HG02759 (cell line): ENCODE results near the gene A1BG.

Experiments
- ATAC-seq: cut with Tn5 transposase; IDR thresholded peaks from one replicate; pipeline ENCODE4 v1.9.1; 2021; ENCODE audit warnings: mild to moderate bottlenecking, moderate library complexity; ENCODE audit not compliant: unreplicated experiment

Gene A1BG

GRCh38 chr19:58352760-58353671 lies at the start of gene A1BG:
Gene A1BG, minus strand, starts transcription at chr19:58353492. Its CDS starts 55 bp downstream, at chr19:58353437.
- ATAC-seq, result no peak

GRCh38 chr19:58401840-58402421 lies 48.6 kb upstream of the A1BG start:
- no peak for ATAC-seq

- peak; percentile 100 for ATAC-seq
These were observed 47.9 kb upstream of the A1BG start for GRCh38 chr19:58400916-58401839.

GRCh38 chr19:58400316-58400915 lies 47.1 kb upstream of the A1BG start:
- no peak for ATAC-seq

- no peak for ATAC-seq
These were observed 46.6 kb upstream of the A1BG start for GRCh38 chr19:58399903-58400302.

GRCh38 chr19:58398545-58398944 lies 45.3 kb upstream of the A1BG start:
- ATAC-seq, result no peak

GRCh38 chr19:58398087-58398486 lies 44.8 kb upstream of the A1BG start:
- no peak for ATAC-seq

- ATAC-seq, result no peak
These were observed 44.3 kb upstream of the A1BG start for GRCh38 chr19:58397533-58398037.

GRCh38 chr19:58396691-58397532 lies 43.6 kb upstream of the A1BG start:
- no peak for ATAC-seq

GRCh38 chr19:58395979-58396627 lies 42.8 kb upstream of the A1BG start:
- no peak for ATAC-seq

GRCh38 chr19:58395220-58395978 lies 42.1 kb upstream of the A1BG start, which contains the start of gene RNF225:
Gene RNF225, plus strand, starts transcription at chr19:58395656. Its CDS starts 434 bp downstream, at chr19:58396090.
- no peak for ATAC-seq

- ATAC-seq, result no peak
These were observed 41.5 kb upstream of the A1BG start for GRCh38 chr19:58394821-58395219.

- ATAC-seq, result no peak
These were observed 40.4 kb upstream of the A1BG start for GRCh38 chr19:58393725-58394033.

- ATAC-seq, result no peak
These were observed 39.8 kb upstream of the A1BG start for GRCh38 chr19:58392945-58393724.

- no peak for ATAC-seq
These were observed 34.9 kb upstream of the A1BG start for GRCh38 chr19:58388175-58388526.

GRCh38 chr19:58387338-58388174 lies 34.3 kb upstream of the A1BG start:
- no peak for ATAC-seq
